HCT116 (cell line): ENCODE data around the gene TCF7L2. TPM values are rescaled to one million over a fixed set of nuclear protein-coding genes. Genes with fewer than 3 reads are reported as not detected.

Source experiments
- ATAC-seq: fragments of 200-7000 bp; cut with Tn5 transposase; 2 replicates; pipeline ENCODE4 v1.9.1; 2020; ENCODE audit warnings: mild to moderate bottlenecking, moderate library complexity
- BruUV-seq: library from RNA; stranded (reverse); fragments of 400-500 nt; replicated peaks from 2 replicates; lab custom pipeline; 2021; lab: Mats Ljungman, UMichigan
- CTCF ChIA-PET: fragments of 300-600 bp; sonication (Branson Sonifier 250); formaldehyde crosslinking; loops from one replicate; lab custom pipeline; 2021; ENCODE audit warnings: antibody characterized with exemption; lab: Charles Lee
- POLR2A ChIA-PET: fragments of 300-600, 350-600 bp; sonication (Branson Sonifier 250); formaldehyde crosslinking; loops from one replicate; lab custom pipeline; 2021; ENCODE audit warnings: antibody characterized with exemption; lab: Charles Lee
- RAD21 ChIA-PET, 2 experiments: fragments of 300-600 bp; sonication (Branson Sonifier 250); formaldehyde crosslinking; loops; one replicate each; lab custom pipeline; 2023; ENCODE audit warnings: low total read pairs in 2 of 2; ENCODE audit not compliant: uncharacterized antibody in 2 of 2, unreplicated experiment in 2 of 2, low non-redundant PET in 1 of 2; lab: Charles Lee
- DNase-seq: peaks from one replicate; pipeline ENCODE4 v3.0.0-alpha.2; 2010; ENCODE audit warnings: low read depth, low spot score
- H2AFZ ChIP-seq: fragments of 200-600 bp; shearing (Covaris generic), sonication (generic); 2 replicates; pipeline ENCODE4 v1.6.1; 2017; ENCODE audit warnings: low read depth, mixed run types, mixed read lengths, antibody characterized with exemption, low read length; ENCODE audit not compliant: poor library complexity, severe bottlenecking
- H3K27ac ChIP-seq: 2 replicates; pipeline ENCODE4 v1.5.1; 2012; ENCODE audit warnings: low read depth, low read length
- H3K27me3 ChIP-seq: fragments of 200-600 bp; sonication (generic); 2 replicates; pipeline ENCODE4 v1.6.1; 2016; ENCODE audit warnings: mixed run types, low read length, mixed read lengths; ENCODE audit not compliant: insufficient read depth
- H3K36me3 ChIP-seq, 2 experiments: fragments of 200-500 bp in 1 of 2; fragments of 200-600 bp in 1 of 2; sonication (Bioruptor generic) in 1 of 2; sonication (generic) in 1 of 2; 2 replicates each; pipeline versions ENCODE4 v1.5.1 to v1.6.1; 2014 to 2016; ENCODE audit warnings: low read length in 2 of 2, inconsistent platforms in 1 of 2, mixed read lengths in 1 of 2, mixed run types in 1 of 2; ENCODE audit not compliant: insufficient read depth in 2 of 2, control insufficient read depth in 1 of 2
- H3K4me1 ChIP-seq, 2 experiments: fragments of 200-600 bp in 1 of 2; sonication (generic) in 1 of 2; 2 replicates each; pipeline versions ENCODE4 v1.5.1 to v1.6.1; 2012 to 2017; ENCODE audit warnings: low read length in 2 of 2, inconsistent platforms in 1 of 2, mild to moderate bottlenecking in 1 of 2, mixed read lengths in 1 of 2, mixed run types in 1 of 2, moderate library complexity in 1 of 2; ENCODE audit not compliant: insufficient read depth in 2 of 2, control insufficient read depth in 1 of 2
- H3K4me2 ChIP-seq: fragments of 200-600 bp; sonication (generic); 2 replicates; pipeline ENCODE4 v1.6.1; 2017; ENCODE audit warnings: mixed run types, low read length, mixed read lengths
- H3K4me3 ChIP-seq, 2 experiments: fragments of 200-600 bp in 1 of 2; sonication (generic) in 1 of 2; replicated peaks in 1 of 2; 2 replicates each; pipeline ENCODE4 v1.5.1; 2011 to 2016; ENCODE audit warnings: low read length in 2 of 2, control low read depth in 1 of 2, low read depth in 1 of 2, mild to moderate bottlenecking in 1 of 2, mixed read lengths in 1 of 2, mixed run types in 1 of 2
- H3K79me2 ChIP-seq: fragments of 200-600 bp; sonication (generic); 2 replicates; pipeline ENCODE4 v1.6.1; 2017; ENCODE audit warnings: mild to moderate bottlenecking, mixed run types, low read length, moderate library complexity, mixed read lengths; ENCODE audit not compliant: insufficient read depth
- H3K9ac ChIP-seq: fragments of 200-600 bp; sonication (generic); 2 replicates; pipeline ENCODE4 v1.6.1; 2016; ENCODE audit warnings: low read length, mixed read lengths
- H3K9me2 ChIP-seq: fragments of 200-600 bp; sonication (generic), shearing (Covaris generic); 2 replicates; pipeline ENCODE4 v1.6.1; 2017; ENCODE audit warnings: mixed run types, mild to moderate bottlenecking, moderate library complexity; ENCODE audit not compliant: insufficient read depth
- H3K9me3 ChIP-seq, 2 experiments: fragments of 200-500 bp in 1 of 2; fragments of 200-600 bp in 1 of 2; sonication (Bioruptor generic) in 1 of 2; sonication (generic) in 1 of 2; 2 replicates each; pipeline ENCODE4 v1.6.1; 2014 to 2017; ENCODE audit warnings: low read length in 2 of 2, mixed read lengths in 2 of 2, inconsistent platforms in 1 of 2, low read depth in 1 of 2, mild to moderate bottlenecking in 1 of 2, mixed run types in 1 of 2, moderate library complexity in 1 of 2; ENCODE audit not compliant: control insufficient read depth in 1 of 2, insufficient read depth in 1 of 2
- H4K20me1 ChIP-seq: fragments of 200-600 bp; sonication (generic), shearing (Covaris generic); 2 replicates; pipeline ENCODE4 v1.6.1; 2017; ENCODE audit warnings: mixed run types, mild to moderate bottlenecking, moderate library complexity; ENCODE audit not compliant: insufficient read depth
- CBX3 ChIP-seq: IDR thresholded peaks from 2 replicates; pipeline ENCODE4 v1.6.1; 2012; ENCODE audit warnings: low read depth
- CTCF ChIP-seq, 3 experiments: fragments of 200-600 bp in 1 of 3; sonication (generic) in 1 of 3; IDR thresholded peaks in 2 of 3; conservative IDR thresholded peaks in 1 of 3; 2 replicates each; pipeline ENCODE4 v1.5.1; 2012 to 2017; ENCODE audit warnings: low read depth in 2 of 3, low read length in 2 of 3, antibody characterized with exemption in 1 of 3, borderline replicate concordance in 1 of 3, control low read depth in 1 of 3, mild to moderate bottlenecking in 1 of 3, mixed read lengths in 1 of 3, mixed run types in 1 of 3, moderate library complexity in 1 of 3; ENCODE audit not compliant: insufficient read depth in 1 of 3
- EGR1 ChIP-seq: IDR thresholded peaks from 2 replicates; pipeline ENCODE4 v1.6.1; 2012; ENCODE audit warnings: low read depth
- ELF1 ChIP-seq: IDR thresholded peaks from 2 replicates; pipeline ENCODE4 v1.6.1; 2012; ENCODE audit warnings: low read depth, borderline replicate concordance
- EZH2phosphoT487 ChIP-seq: fragments of 200-600 bp; IDR thresholded peaks from 2 replicates; pipeline ENCODE4 v1.6.1; 2018; ENCODE audit warnings: antibody characterized with exemption, borderline replicate concordance
- FOSL1 ChIP-seq: IDR thresholded peaks from 2 replicates; pipeline ENCODE4 v1.6.1; 2012; ENCODE audit warnings: low read depth
- JUND ChIP-seq: IDR thresholded peaks from 2 replicates; pipeline ENCODE4 v1.6.1; 2012
- MAX ChIP-seq: IDR thresholded peaks from 2 replicates; pipeline ENCODE4 v1.6.1; 2012
- POLR2A ChIP-seq: IDR thresholded peaks from 2 replicates; pipeline ENCODE4 v1.7.0; 2011; ENCODE audit warnings: borderline replicate concordance; ENCODE audit not compliant: insufficient read depth, insufficient read length; ENCODE audit errors: extremely low read depth
- RAD21 ChIP-seq: IDR thresholded peaks from 2 replicates; pipeline ENCODE4 v1.6.1; 2012; ENCODE audit warnings: low read depth, mild to moderate bottlenecking
- REST ChIP-seq: IDR thresholded peaks from 2 replicates; pipeline ENCODE4 v1.6.1; 2012; ENCODE audit warnings: low read depth
- SP1 ChIP-seq: IDR thresholded peaks from 2 replicates; pipeline ENCODE4 v1.6.1; 2012; ENCODE audit warnings: low read depth
- SRF ChIP-seq: IDR thresholded peaks from 2 replicates; pipeline ENCODE4 v1.6.1; 2012; ENCODE audit warnings: low read depth
- TCF7L2 ChIP-seq: IDR thresholded peaks from 2 replicates; pipeline ENCODE4 v1.7.0; 2011; ENCODE audit warnings: borderline replicate concordance, inconsistent platforms; ENCODE audit not compliant: insufficient read depth, insufficient read length; ENCODE audit errors: extremely low read depth
- YY1 ChIP-seq: IDR thresholded peaks from 2 replicates; pipeline ENCODE4 v1.6.1; 2011; ENCODE audit warnings: low read length, low read depth, moderate library complexity, mild to moderate bottlenecking; ENCODE audit not compliant: insufficient replicate concordance; ENCODE audit errors: extremely low read depth
- ZFX ChIP-seq: fragments of 450-650 bp; IDR thresholded peaks from 2 replicates; pipeline ENCODE4 v1.6.1; 2017
- ZNF274 ChIP-seq: fragments of 200-500 bp; sonication (Bioruptor generic); IDR thresholded peaks from 2 replicates; pipeline ENCODE4 v1.6.1; 2014; ENCODE audit warnings: mild to moderate bottlenecking, low read depth, low read length, inconsistent platforms
- intact Hi-C: fragments of 100-400 bp; cut with micrococcal nuclease; formaldehyde crosslinking; loops from 2 replicates; pipeline ENCODE4 v1.10.0; 2022
- total RNA-seq: library from RNA; stranded (reverse); gene quantifications from one replicate; pipeline ENCODE4 v1.2.1, GENCODE V29; 2021; ENCODE audit not compliant: unreplicated experiment
- TF ChIP-seq, protein P1 (sequence below): IDR thresholded peaks from 2 replicates; pipeline ENCODE4 v1.6.1; 2012

The TCF7L2 gene
- total RNA-seq, 1 experiment from 2014 or later = 164 TPM

DNA sequence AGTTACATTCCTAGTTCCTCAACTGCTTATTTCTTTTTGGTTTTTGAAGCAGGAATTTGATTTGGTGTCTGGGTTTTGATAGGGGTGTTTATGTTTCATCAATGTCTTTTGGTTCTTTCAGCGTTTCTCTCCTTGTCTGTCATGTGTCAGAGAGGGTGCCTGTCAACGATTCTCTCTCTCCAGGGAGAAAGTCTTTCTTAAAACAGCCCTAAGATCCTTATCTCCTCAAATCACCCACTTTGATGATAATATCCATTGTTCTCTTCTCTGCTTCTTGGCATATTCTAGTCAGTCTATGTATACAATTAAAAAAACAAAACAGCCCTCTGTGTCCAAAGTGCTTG is 77.2 kb downstream of the TCF7L2 start:
- ChIA-PET CTCF (interaction anchor here (1.4 kb wide), 1 partner anchor 358 kb away, joined by 3 read pairs; no protein-coding TSS in a partner anchor), POLR2A (no interaction called here)
- TF ChIP-seq TCF7L2 (no peak), CBX3 (no peak), REST (no peak), ZFX (no peak), EGR1 (no peak), MAX (no peak), JUND (no peak), FOSL1 (no peak), POLR2A (no peak), YY1 (no peak), ZNF274 (no peak), EZH2phosphoT487 (no peak), ELF1 (no peak), CTCF (IDR thresholded peaks at IDR 0.05 in 2 of 3, conservative IDR thresholded peaks at IDR 0.05 in 1 of 3; ENCODE audit: borderline replicate concordance in 1 of 3, insufficient read depth in 1 of 3, low read depth in 2 of 3, low read length in 2 of 3) (no peak), SP1 (no peak), RAD21 (no peak), SRF (no peak)
- TF ChIP-seq, protein P1, sequence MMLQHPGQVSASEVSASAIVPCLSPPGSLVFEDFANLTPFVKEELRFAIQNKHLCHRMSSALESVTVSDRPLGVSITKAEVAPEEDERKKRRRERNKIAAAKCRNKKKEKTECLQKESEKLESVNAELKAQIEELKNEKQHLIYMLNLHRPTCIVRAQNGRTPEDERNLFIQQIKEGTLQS = no peak

More for the DNA sequence above, 77.2 kb downstream of the TCF7L2 start:
- H3K9me2 ChIP-seq = no peaks in the 10 kb centered on the region
- peaks cover 63 to 73% of the 10 kb centered on the region in 2 experiments for H3K4me1 ChIP-seq
- DNase-seq (no peak), ATAC-seq (no peak)
- no peak overlapping the region for H3K4me2 ChIP-seq
- H4K20me1 ChIP-seq = peaks cover 30% of the 10 kb centered on the region; the same call in 1 of the 2 replicates
- RAD21 ChIA-PET = no interaction called here
- no peak overlapping the region for H3K4me3 ChIP-seq
- H3K36me3 ChIP-seq = peaks cover 4 to 9% of the 10 kb centered on the region in 2 experiments; a peak in 3 of 4 replicates
- H3K27me3 ChIP-seq = no peaks in the 10 kb centered on the region
- intact Hi-C loops = no loop called here
- no peak overlapping the region for H3K27ac ChIP-seq
- peaks cover 97% of the 10 kb centered on the region for H3K79me2 ChIP-seq
- no peak overlapping the region for H3K9ac ChIP-seq
- no peak overlapping the region for H2AFZ ChIP-seq
- BruUV-seq = no TSS peak
- H3K9me3 ChIP-seq = no peaks in the 10 kb centered on the region
